Cardiac fibroblast (primary cell): ENCODE measurements around the gene MORC4.

Experiments
- DNase-seq, 2 donors: peaks; one replicate each; pipeline versions ENCODE4 v3.0.0 to v3.0.0-alpha.2; 2010; ENCODE audit warnings: low read depth in 2 of 2
- H3K4me3 ChIP-seq, 2 donors: replicated peaks in 1 of 2; 1 replicate in 1 of 2; 2 replicates in 1 of 2; pipeline ENCODE4 v1.5.1; 2011; ENCODE audit warnings: low read depth in 2 of 2, low read length in 2 of 2, mild to moderate bottlenecking in 2 of 2, moderate library complexity in 1 of 2
- CTCF ChIP-seq: IDR thresholded peaks from one replicate; pipeline ENCODE4 v1.5.1; 2011; ENCODE audit warnings: low read depth, mild to moderate bottlenecking, low read length, inconsistent platforms

Gene MORC4

DNA sequence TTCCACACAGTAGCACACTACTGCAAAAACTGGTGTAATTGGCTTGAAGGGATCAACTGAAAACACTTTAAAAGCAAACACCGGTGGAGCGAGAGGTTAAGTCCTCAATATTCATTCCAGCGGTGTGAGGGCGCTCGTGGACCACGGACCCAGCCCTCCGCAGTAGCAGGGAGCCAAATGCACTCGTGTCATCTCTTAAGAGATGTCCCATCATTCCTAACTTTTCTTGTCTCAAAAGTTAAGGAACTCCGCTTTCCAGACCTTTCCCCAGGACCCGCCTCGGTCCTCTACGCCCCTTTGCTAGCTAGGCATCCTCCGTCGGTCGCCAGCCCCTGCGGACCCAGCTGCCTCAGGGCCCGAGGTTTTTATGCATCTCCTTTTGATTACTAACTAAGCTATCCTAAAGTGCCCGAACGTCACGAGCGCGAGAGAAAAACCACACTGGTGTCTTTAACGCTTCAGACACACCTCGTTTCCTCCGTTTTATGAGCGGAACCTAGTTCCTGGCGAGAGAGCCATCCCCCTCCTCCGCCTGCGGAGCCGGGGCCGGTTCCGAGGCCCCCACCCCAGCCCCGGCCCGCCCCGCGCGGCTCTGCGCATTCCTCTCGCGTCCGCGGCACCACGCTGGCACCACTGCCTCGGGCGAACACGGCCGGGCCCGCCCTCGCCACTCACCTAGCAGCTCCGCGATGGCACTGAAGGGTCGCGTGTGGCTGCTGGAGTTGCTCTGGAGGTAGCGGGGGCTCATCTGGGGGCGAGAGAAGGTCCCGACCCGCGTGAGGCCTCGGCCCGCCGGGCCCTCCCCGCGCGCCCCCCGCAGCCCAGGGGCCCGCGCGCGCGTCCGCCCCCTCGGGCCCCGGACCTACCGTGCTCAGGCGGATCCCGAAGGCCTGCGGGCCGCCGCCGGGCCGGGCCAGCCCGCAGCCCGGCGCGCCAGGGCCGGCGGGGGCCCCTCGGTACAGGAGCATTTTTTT is 723 bp downstream of the MORC4 start:
- TF ChIP-seq CTCF, result peak; percentile 41
- peak overlapping the region; percentile 58 to 64 for H3K4me3 ChIP-seq
- peak; percentile 62 for DNase-seq

DNA sequence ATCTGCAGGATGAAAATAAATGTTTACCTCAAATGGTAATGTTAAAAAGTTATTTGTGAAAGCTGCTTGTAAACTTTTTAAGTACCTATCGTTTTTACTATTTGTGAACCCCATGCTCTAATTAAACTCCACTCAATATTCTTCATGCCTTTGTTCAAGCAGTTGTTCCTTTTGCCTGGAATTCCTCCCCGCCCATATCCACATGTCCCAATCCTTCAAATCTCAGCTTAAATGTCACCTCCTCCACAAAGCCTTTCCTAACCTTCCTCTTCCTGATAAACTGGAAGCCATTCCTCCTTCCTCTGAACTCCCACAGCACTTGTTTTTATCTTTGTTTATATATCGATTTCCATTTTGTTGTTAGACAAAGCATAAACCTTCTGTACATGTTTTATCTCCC is 2.4 kb downstream of the MORC4 start:
- no peak overlapping the region for H3K4me3 ChIP-seq
- DNase-seq, result no peak
- no peak for TF ChIP-seq CTCF

- TF ChIP-seq CTCF, result no peak
- no peak for DNase-seq
- no peak overlapping the region for H3K4me3 ChIP-seq
Measured at GRCh38 chrX:106995678-106996077, 4.3 kb downstream of the MORC4 start.

DNA sequence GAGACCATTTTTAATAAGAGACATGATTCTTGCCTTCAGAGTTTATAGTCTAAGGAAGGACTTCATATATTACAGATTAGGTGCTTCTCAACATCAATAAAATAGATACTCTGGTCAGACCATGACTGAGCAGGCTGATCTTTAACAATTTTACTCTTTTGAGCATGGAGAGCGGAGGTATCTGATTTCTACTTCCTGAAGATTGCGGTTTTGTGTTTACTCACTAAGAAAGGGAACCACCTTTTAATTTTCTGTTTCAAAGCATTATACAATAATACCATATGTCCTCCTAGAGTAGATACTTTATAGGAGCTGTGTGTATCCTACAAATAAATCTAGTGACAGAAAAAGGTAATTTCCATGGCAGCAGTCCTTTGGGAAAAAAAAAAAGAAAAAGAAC is 12.5 kb downstream of the MORC4 start:
- no peak for TF ChIP-seq CTCF
- DNase-seq, result no peak
- no peak overlapping the region for H3K4me3 ChIP-seq

DNA sequence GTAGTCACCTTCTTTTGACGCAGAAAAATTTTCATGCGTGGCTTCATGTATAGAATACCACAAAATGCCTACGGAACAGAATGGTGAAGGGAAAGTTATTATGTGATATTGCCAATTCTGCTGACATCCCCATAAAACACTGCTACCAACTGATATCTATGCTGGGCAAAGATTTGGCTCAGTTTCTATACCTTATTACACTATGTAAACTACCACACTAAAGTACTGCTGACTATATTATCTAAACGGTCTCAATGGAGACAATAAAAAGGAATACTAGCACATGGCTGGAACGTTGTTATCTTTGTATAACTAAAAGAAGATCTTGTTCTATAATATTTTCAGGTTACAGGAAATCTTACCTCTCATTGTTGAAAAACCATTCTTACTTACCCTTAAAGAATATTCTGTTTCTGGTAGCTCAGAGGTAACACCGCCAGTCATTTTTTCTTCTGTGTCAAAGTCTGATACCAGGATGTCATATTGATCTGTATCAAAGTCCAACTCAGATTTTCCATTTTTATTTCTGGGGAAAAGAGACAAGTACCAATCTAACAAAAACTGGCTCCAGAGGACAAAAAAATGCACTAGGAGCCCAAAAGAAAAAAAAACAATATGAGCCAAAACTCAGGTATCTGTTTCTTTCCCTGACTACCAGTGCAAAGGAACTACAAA is 18.9 kb downstream of the MORC4 start:
- no peak overlapping the region for H3K4me3 ChIP-seq
- no peak for TF ChIP-seq CTCF
- DNase-seq, result no peak

GRCh38 chrX:106976416-106976815 is 23.6 kb downstream of the MORC4 start:
- no peak overlapping the region for H3K4me3 ChIP-seq
- DNase-seq, result no peak
- TF ChIP-seq CTCF, result no peak
